GM19025 (cell line): Measurements from ENCODE around the gene RNU6-9.
A peak's percentile ranks its signal among the peaks of the same experiment; 100 is the strongest.

Source experiments
- ATAC-seq: cut with Tn5 transposase; IDR thresholded peaks from one replicate; pipeline ENCODE4 v1.9.1; 2021; ENCODE audit warnings: mild to moderate bottlenecking, low read depth, moderate library complexity; ENCODE audit not compliant: unreplicated experiment

RNU6-9 gene

DNA sequence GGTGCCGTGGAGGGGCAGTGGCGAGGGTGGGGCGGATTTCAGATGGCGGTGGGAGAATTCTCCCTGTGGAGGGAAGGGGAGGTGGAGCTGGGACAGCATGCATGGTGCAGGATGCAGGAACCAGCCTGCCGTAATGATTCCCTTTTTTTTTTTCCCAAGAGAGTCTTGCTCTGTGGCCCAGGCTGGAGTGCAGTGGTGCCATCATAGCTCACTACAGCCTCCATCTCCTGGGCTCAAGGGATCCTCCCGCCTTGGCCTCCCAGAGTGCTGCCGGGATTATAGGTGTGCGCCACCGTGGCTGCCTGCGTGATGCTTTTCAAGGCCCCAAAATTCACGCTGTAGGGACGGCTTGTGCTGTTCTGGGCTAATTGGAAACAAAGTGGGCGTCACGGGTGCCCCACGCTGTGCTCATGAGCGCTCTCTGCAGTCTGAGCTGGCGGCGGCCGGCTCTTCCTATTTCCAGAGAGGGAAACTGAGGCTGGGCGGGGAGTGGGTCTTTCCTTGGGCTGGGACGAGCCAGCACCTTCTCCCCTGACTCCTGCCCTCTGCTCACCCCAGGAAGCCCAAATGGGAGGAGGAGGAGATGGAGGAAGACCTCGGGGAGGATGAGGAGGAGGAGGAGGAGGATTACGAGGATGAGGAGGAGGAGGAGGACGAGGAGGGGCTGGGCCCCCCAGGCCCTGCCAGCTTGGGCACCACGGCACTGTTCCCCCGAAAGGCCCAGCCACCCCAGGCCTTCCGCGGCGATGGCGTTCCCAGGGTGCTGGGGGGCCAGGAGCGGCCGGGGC, 38.8 kb downstream of the RNU6-9 start:
- no peak for ATAC-seq

DNA sequence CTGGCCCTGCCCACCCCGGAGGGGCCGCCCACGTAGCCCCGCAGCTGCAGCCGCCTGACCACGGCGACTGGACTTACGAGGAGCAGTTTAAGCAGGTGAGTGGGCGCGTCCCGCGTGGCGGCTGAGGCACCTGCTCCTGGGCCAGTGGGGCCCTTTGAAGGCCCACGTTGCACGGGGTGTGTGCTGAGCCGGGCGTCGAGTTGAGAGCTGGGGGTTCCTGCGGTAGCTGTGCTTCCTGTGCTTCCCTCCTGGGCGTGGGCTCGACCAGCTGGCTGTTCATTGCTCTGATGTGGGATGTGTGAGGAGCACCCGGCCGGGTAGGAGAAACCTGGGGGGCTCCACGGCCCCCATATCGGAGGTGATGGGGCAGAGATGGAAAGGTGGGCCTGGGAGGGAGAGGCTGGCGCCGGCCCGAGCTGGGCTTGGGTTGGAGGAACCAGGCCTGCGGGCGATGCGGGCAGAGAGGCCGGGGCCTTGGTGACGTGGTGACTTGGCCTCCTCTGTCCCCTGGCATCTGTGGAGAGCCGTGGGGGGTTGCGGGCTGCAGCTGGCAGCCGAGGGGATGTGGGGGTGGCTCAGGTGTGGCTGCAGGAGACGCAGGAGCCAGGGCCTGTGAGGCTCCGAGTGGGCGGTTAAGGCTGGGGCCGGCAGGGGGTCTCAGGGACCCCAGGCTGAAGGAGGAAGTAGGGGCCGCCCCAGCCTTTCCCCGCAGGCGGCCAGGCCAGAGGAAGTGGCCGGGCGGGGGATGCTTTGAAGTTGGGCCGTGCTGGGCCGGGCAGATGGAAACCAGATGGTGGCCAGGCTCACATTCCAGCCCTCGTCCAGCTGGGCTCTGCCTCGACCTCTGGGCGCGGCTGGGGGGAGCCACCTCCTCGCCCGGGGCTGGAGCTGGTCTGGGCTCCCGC, 39.6 kb downstream of the RNU6-9 start:
- no peak for ATAC-seq

DNA sequence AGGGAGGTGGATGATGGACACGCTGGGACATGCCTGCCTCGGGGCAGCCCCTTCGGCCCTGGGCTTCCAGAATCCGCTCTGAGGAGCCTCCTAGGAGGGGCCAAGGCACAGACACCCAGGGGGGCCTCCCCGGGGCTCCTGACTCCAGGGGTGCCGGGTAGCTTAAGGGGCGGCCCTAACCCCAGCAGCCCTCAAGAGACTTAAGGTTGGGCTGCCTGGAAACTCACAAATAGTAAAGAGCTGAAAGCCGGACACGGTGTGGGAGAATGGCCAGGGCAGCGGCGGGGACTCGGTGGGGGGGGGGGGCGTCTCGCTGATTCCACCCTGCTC, 40.2 kb downstream of the RNU6-9 start:
- no peak for ATAC-seq

DNA sequence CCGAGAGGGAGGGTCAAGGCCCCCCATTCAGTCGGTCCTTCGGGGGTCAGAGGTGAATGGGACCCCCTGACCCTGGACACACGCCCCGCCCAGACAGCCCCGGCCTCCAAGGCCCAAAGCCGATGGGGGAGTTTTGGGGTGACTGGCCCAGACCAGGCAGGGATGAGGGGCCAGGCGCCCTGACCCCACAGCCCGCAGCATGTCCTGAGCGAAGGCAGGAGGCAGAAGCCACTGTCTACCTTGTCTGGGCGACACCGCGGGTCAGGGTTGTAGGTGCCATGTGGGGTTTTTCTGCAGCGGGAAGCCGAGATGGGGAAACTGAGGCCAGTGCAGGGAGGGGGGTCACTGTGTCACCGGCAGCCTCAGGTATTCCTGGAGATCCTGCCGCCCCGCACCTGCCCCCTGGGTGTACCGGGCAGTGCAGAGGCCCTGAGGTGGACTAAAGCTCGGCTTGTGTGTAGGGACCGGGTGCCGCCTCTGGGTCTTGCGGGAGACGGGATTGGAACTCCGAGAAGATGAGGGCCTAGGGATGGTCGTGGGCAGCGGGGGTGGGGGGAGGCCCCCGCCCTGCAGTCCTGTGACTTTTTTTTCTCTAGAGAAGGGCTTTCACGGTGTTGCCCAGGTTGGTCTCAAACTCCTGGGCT, 41.0 kb downstream of the RNU6-9 start:
- no peak for ATAC-seq

DNA sequence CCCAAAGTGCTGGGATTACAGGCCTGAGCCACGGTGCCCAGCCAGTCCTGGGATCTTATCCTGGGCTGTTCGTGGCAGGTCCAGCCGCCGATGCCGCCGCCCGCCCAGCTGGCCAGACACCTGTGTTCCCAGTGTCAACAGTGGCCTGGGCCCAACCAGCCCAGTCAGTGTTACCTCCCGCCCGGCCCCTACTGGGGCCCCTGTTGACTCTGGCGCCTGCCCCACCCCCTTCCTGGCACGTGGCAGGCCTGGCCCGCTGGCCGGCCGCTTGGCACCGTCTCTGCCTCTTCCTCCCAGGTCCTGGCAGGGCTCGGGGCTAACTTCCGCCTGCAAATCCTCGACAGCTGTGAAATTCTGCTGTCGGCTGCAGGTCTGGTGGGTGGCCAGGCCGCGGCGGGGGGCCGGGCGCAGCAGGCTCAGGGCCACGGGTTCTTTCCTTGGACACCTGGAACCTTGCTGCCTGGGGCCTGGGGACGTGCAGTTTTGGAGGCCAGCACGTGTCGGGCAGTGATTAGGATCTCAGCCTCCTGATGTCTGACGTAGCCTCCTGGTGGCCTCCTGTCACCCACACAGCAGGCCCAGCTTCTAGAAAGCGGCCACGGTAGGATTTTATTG, 41.7 kb downstream of the RNU6-9 start:
- ATAC-seq, result no peak

DNA sequence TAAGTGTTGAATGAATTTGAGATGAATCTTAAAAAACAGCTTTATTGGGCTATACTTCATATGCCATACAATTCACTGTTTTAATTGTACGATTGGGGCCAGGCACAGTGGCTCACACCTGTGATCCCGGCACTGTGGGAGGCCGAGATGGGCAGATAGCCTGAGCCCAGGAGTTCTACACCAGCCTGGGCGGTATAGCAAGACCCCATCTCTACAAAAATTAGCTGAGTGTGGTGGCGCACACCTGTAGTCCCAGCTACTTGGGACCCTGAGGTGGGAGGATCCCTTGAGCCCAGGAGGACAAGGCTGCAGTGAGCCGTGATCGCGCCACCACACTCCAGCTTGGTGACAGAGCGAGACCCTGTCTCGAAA, 42.9 kb downstream of the RNU6-9 start:
- no peak for ATAC-seq

DNA sequence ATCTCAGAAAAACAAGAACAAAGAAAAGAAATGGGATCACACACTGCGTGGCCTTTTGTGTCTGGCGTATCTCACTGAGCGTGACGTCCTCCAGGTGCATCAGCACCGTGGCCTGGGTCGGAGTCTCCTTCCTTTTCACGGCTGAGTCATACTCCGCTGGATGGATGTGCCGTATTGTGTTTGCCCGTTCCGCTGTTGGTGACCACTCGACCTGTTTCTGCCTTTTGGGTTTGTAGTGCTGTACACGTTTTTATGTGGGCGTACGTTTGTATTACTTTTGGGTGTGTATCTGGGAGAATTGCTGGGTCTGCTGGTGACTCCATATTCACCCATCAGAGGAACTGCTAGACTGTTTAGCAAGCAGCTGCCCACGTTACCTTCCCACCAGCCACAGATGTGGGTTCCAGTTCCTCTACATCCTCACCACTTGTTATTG, 44.0 kb downstream of the RNU6-9 start:
- ATAC-seq, result no peak

DNA sequence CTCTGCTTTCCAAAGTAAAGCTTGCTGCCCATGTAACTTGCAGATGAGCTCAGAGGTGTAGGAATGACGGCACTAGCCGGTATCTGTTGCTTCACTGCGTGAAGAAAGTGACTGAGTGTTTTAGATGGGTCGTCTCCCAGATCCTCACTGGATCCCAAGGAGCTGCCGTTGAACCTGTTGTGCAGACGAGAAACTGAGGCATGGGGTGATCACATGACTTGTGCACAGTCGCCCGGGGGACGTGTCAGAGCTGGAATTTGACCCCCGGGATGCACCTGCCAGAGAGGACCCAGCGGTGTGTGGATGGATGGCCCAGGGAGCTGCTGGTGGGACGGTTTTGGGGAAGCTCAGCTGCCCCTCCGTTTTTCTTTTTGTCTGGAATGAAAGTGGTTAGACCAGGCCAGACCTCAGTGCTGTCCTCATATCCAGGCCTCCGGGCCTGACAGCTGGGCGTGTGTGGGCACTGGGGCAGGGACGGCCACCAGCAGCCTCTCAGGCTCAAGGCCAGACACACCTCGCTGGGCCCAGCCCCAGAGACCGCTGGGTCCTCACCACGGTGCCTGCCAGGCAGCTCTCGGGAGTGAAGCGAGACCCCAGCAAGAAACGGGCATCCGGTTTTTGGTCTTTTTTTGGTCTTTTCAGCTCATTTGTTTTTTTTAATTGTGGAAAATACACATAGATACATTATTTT, 45.1 kb downstream of the RNU6-9 start:
- no peak for ATAC-seq

DNA sequence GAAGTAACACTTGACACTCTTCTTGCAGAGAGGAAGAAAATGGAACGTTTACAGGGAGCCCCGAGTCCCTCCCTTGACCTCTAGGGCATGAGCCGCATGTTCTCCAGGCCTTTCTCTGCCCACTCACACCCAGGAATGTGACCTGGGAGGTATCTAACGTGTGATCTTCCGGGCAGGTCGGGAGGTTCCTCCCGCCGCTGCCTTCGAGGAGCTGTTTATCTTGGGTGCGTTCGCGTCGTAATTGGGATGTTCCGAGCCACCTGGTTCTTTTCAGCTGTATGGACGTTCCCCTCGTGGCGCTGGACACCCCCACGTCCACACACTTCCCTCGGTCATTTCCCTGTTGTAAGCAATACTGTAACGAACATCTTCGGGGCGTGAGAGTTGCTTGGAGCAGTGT, 46.2 kb downstream of the RNU6-9 start:
- ATAC-seq, result no peak

DNA sequence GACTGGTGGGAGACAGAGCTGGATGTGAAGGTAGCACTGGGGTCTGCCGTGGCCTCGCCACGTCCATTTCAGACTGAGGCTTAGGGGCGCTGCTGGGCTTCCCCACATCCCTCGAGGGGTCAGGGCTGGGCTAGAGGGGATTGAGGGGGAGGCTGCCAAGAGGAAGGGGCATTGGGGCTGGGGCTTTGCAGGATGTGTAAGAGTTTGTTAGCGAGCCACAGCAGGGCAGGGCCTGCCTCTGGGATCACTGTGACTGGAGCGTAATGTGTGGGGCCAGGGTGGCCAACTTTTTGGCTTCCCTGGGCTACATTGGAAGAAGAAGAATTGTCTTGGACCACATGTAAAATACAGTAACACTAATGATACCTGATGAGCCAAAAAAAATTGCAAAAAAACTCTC, 46.6 kb downstream of the RNU6-9 start:
- no peak for ATAC-seq

DNA sequence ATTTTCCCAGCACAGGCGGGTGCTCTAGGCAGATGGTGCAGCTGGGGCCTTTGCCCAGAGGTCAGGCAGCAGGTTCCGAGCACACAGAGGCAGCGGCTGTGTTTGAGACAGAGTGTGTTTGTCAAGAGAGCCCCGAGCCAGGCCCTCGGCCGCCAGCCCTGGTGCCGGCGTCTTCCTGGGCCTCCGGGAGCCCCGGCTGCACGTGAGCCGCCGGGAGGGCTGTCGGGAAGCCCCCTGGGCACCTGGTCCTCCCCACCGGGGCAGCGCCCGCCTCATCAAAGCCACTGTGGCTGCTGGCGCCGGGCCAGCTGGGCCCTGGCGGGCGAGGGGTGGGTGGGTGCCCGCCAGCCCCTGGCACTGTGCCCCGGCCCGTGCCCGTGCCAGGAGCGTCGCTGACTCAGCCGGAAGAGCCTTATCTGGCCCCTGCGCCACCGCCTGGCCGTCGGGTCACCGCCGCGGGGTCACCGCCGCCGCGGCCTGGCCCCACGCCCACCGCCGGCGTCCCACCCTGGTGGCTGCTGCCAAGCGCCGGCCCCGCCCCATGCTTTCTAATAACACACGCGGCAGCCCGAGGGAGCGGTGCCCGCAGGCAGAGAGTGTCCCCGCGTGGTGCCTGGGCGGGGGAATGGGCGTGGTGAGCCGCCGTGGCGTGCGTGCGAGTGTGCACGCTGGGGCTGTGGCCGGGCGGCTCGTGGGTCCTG, 47.5 kb downstream of the RNU6-9 start:
- ATAC-seq, result peak; percentile 46

DNA sequence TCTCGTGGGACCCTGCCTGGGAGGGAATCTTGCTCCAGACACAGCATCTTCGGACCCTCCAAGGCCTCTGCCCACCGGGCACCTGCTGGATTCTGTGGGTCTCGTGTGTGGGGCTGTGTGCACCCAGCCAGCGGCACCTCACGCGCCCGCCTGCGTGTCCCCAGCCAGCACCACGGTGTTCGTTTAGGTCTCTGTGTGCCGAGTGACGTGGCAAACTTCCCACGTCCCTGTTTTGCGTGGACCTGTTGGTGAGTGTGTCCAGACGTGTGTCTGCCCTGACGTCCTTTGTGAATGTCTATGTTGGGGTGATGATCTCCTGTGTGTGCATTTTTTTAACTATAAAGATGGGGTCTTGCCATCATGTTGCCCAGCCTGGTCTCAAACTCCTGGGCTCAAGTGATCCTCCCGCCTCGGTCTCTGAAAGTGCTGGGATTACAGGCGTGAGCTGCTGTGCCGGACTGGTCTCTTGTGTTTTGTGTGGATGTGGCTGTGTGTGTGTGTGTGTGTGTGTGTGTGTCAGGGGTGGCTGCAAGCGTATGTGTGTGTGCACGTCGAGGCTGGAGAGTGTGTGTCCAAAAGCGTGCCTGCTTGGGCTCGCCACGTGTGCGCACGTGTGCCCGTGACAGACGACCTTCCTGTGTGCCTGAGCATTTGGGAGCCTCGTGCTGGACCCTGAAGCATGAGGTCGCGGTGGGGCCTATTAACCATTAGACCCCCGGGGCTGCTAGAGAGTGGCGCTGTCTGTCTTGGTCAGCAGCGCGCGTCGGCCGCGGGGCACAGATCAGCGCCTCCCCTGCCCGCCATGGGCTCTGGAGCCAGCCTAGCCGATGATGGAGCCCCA, 48.2 kb downstream of the RNU6-9 start:
- ATAC-seq, result no peak

DNA sequence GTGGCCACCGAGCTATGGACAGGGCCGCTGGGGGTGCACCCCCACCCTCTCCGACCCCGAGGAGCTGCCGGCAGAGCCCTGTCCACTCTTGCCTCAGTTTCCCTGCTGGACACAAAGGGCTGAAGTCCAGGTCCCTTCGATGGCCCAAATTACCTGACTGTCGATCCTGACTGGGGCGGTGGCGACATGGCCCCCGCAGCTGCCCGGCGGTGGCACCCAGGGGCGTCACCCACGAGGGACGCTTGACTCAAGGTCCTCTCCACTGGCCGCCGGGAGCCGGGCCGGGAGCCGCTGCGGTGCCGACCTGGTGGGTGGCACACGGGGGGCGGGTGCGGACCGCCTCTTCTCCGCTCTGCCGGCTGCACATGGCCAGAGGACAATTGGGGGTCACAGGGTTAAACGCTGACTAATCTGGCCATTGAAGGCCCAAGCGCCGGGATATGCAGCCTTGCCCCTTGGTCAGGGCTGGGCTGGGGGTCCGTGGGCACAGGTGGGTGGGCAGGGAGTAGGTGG, 48.9 kb downstream of the RNU6-9 start:
- ATAC-seq, result no peak
